ENCODE data around the gene GALNT7. TPM values are rescaled to one million over a fixed set of nuclear protein-coding genes. Genes with fewer than 3 reads are reported as not detected.

Gene GALNT7
- total RNA-seq, 4 donors from 2014 or later = 7.6 to 11.4 (median 9.5) TPM

DNA sequence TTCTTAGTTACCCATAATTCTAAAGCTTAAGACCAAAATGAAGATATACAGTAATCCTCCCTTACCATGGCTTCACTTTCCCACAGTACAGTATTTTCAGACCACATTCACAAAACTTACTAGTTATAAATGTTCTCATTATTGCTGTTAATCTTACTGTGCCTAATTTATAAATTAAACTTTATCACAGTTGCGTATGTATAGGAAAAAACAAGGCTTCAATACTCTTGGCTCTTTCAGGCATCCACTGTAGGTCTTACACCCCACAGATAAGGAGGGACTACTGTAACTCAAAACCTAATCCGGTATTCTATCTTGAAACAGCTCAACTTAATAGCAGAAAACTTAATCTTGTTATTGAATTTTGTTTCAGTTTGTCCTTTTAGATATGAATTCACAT lies 162.0 kb downstream of the GALNT7 start:
- ATAC-seq (ENCODE audit: low FRiP score) (no peak), DNase-seq (ENCODE audit: low spot score) (no peak)
- TF ChIP-seq, protein P1, sequence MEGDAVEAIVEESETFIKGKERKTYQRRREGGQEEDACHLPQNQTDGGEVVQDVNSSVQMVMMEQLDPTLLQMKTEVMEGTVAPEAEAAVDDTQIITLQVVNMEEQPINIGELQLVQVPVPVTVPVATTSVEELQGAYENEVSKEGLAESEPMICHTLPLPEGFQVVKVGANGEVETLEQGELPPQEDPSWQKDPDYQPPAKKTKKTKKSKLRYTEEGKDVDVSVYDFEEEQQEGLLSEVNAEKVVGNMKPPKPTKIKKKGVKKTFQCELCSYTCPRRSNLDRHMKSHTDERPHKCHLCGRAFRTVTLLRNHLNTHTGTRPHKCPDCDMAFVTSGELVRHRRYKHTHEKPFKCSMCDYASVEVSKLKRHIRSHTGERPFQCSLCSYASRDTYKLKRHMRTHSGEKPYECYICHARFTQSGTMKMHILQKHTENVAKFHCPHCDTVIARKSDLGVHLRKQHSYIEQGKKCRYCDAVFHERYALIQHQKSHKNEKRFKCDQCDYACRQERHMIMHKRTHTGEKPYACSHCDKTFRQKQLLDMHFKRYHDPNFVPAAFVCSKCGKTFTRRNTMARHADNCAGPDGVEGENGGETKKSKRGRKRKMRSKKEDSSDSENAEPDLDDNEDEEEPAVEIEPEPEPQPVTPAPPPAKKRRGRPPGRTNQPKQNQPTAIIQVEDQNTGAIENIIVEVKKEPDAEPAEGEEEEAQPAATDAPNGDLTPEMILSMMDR (IDR thresholded peaks at IDR 0.05) = no peak

DNA sequence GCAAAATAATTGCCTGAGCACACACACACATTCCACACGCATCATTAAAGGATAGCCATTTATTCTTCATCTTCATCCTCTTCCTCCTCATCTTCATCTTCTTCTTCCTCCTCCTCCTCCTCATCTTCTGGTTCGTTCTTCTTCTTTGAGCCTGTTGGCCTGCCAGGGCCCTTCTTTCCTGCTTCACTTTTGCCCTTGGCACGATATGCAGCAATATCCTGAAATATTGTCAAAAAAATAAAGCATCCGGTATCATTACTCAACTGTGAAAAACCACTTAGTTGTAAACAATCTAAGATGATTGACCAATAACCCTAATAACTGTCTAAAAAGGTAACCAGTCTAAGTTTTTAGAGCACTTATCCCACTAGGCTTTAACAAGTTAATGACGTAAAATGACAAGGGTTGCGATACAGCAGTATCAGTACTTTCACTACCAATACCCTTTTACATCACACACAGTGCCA lies 163.4 kb downstream of the GALNT7 start:
- DNase-seq (ENCODE audit: low spot score) (no peak), ATAC-seq (ENCODE audit: low FRiP score) (no peak)
- TF ChIP-seq, protein P1 (IDR thresholded peaks at IDR 0.05) = no peak

DNA sequence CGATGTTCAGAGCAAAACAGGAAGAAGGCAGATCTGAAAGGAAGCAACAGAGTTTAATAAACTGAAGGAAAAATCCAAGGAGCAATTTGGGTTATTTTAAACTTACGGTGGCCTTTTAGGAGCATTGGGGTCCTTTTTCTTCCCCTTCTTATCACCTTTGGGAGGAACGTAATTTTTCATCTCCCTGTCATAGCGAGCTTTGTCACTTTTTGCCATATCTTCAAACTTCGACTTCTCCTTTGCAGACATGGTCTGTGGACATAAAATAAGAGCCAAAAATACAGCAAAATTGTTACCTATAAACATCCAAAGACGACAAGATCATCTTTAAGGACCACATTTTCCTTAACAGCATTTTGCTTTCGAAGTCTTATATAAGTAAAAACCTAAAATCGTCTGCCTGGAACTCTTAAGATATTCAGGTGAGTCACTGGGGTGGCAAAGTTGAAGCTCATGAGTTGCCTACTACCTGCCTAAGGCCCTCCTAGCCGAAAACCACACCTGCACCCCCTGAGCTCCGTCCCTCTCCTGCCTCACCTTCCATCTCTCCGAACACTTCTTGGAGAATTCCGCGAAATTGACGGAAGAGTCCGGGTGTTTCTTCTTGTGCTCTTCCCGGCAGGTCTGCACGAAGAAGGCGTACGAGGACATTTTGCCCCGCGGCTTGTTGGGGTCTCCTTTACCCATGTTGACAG lies 164.5 kb downstream of the GALNT7 start:
- DNase-seq (ENCODE audit: low spot score) = no peak
- TF ChIP-seq, protein P1 (IDR thresholded peaks at IDR 0.05) = no peak
- no peak for ATAC-seq (ENCODE audit: low FRiP score)

DNA sequence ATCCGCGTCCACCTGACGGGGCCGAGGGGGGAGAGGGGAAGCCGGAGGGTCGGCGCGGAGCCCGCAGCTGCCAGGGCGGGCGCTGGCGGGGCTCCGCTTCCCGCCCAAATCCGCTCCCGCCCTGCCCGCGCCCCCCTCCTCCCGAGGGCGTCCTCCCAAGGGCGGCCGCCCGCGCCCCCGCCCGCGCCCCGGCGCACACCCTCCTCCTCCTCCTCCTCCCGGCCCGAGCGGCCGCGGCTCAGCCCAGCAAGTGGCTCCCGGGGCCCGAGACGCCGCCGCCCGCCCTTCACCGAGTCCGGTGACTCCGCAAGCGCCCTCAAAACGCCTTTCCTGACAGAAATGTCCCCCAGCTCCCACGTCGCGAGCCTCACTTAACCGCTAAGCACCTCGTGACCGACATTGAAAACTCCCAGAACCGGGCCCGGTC lies 165.1 kb downstream of the GALNT7 start:
- TF ChIP-seq, protein P1 (IDR thresholded peaks at IDR 0.05) = no peak
- ATAC-seq (ENCODE audit: low FRiP score) (peak; percentile 42), DNase-seq (ENCODE audit: low spot score) (no peak)

DNA sequence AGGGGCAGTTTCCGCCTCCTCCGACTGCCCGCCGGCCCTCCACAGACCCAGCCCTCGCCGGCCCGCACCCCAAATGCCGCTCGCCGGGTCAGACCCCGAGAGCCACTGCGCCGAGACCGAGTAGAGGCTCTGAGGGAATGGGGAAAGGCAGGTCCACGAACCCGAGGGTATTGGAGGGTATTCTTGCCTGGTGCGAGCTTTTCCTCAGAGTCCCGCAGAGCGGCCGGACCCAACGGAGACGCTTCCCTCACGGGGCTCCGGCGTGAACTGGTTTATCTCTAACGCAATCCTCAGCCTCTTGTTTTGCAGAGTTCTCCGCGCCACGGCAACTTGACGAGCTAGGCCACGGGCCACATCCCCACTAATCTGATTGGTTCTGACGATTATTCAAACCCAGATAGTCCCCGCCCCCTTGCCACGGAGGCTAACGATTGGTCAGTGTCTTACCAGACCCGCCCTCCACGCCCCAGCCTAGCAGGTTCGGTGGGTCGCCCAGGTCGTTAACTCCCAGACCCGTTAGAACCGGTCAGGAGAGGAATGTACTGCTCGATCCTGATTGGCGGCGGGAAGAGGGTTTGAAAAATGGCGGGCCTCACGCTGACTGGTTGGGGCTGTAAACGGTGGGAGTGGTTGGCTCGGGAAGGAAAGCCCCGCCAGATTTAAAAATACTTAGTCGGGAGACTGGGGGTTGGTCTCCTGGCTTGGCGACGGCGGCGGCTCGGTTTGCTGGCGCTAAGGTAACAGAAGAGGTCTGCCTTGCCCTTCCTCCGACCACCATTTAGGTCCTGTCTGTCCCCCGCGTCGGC lies 165.7 kb downstream of the GALNT7 start, which contains the start of gene HMGB2:
HMGB2 (minus strand) TSS at position 274 of the 806 bp plus-strand sequence. CDS start 709 bp downstream, outside the sequence.
- ATAC-seq (ENCODE audit: low FRiP score) (peak; percentile 100), DNase-seq (ENCODE audit: low spot score) (peak; percentile 100)
- TF ChIP-seq, protein P1 (IDR thresholded peaks at IDR 0.05) = no peak

DNA sequence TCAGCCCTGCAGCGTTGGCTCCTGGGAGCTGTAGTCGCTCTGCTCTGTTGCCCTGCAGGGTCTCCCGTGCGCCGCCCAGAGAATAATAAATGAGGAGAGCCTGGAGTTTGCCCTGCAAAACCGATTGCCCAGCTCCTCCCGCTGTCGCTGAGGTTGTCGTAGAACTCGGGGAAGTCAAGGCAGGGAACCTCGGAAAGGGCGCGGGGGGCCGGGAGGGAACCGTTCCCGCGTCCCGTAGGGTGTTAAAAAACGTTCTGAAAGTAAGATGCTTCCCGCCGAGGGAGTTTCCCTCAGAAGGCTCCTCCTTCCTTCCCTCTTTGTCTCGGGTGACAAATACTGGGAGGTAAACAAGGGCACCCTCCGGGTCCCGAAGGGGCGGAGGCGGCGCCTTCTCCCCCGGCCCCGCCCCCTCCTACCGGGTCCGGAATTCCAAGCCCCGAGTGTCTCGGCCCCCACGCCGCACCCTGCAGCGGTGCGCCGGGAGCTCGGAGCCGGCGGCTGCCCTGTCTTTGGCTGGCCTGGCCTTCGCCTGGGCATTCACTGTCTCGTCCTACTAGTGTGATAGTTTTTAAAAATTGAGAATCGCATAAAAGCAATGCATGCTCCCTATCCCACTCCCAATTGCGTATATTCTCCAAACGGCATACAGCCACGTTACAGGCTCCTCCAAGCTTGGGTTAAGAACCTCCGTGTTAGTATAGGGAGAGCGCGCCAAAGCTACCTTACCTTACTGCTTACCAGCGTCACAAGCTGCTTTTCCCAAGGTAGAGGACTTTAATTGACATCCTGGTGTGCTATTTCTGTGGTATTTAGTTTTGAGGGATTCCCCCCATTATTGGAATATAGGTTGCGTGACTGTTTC lies 166.5 kb downstream of the GALNT7 start:
- DNase-seq (ENCODE audit: low spot score) (no peak), ATAC-seq (ENCODE audit: low FRiP score) (peak; percentile 26)

More for the DNA sequence above, 166.5 kb downstream of the GALNT7 start:
- TF ChIP-seq, protein P1 (IDR thresholded peaks at IDR 0.05) = no peak
